K562 (cell line): Measurements from ENCODE around the gene PTH2. TPM values are rescaled to one million over a fixed set of nuclear protein-coding genes. Genes with fewer than 3 reads are reported as not detected.
A peak's percentile ranks its signal among the peaks of the same experiment; 100 is the strongest.

Source experiments
- ARNT ChIP-seq, 2 experiments: fragments of 450-650 bp; IDR thresholded peaks; 2 replicates each; pipeline ENCODE4 v1.6.1; 2016; ENCODE audit warnings: mild to moderate bottlenecking in 1 of 2
- ATF7 ChIP-seq: fragments of 450-650 bp; IDR thresholded peaks from 2 replicates; pipeline ENCODE4 v1.7.1; 2014; ENCODE audit warnings: mild to moderate bottlenecking, moderate library complexity
- HDAC2 ChIP-seq: fragments of 450-650 bp; IDR thresholded peaks from 2 replicates; pipeline ENCODE4 v1.6.1; 2016; ENCODE audit warnings: mild to moderate bottlenecking
- PCBP2 ChIP-seq: fragments of 200-400 bp; formaldehyde crosslinking; IDR thresholded peaks from 2 replicates; pipeline ENCODE4 v1.6.1; 2018; ENCODE audit warnings: low read length, low read depth, mild to moderate bottlenecking, moderate library complexity; ENCODE audit not compliant: poor library complexity, severe bottlenecking
- RHOXF2B ChIP-seq: fragments of 250-450 bp; sonication (Bioruptor Pico); conservative IDR thresholded peaks from 2 replicates; pipeline ENCODE4 v1.5.1; 2021
- SP1 ChIP-seq: sonication (generic); formaldehyde crosslinking; IDR thresholded peaks from 2 replicates; pipeline ENCODE4 v1.8.1; 2022; ENCODE audit warnings: mild to moderate bottlenecking, missing genetic modification reagents
- STAT6 ChIP-seq: sonication (generic); formaldehyde crosslinking; IDR thresholded peaks from 2 replicates; pipeline ENCODE4 v1.8.1; 2023; ENCODE audit warnings: mild to moderate bottlenecking, missing genetic modification reagents
- ZNF639 ChIP-seq, 2 experiments: fragments of 200-800 bp in 1 of 2; sonication (Bioruptor generic) in 1 of 2; sonication (generic) in 1 of 2; formaldehyde crosslinking in 1 of 2; IDR thresholded peaks in 1 of 2; conservative IDR thresholded peaks in 1 of 2; 2 replicates each; pipeline versions ENCODE4 v1.5.0 to v1.6.1; 2016 to 2020; ENCODE audit warnings: missing compliant biosample characterization in 1 of 2, missing genetic modification characterization in 1 of 2, missing genetic modification reagents in 1 of 2
- polyA plus RNA-seq, 8 experiments: library from polyadenylated mRNA; depleted of rRNA in 4 of 8; stranded (reverse) in 5 of 8; unstranded in 3 of 8; fragments of >200 nt; fragmentation: Nextera tagmentation in 2 of 8; fragmentation: Illumina TruSeq in 1 of 8; extraction: Ambion mirVana in 2 of 8; extraction: Trizol in 1 of 8; gene quantifications; 2 replicates each; pipeline versions ENCODE4 v1.2.1 to v1.2.3, GENCODE V29; 2011 to 2014; ENCODE audit warnings: inconsistent platforms in 1 of 8, missing spikeins in 1 of 8
- total RNA-seq, 7 experiments: library from RNA; depleted of rRNA in 6 of 7; stranded (reverse); fragments of >200 nt in 6 of 7; fragmentation: Illumina TruSeq in 2 of 7; extraction: Trizol in 2 of 7; gene quantifications; 2 replicates each; pipeline versions ENCODE4 v1.2.1 to v1.2.3, GENCODE V29; 2011 to 2021; ENCODE audit warnings: low replicate concordance in 1 of 7

Gene PTH2
- total and polyA plus RNA-seq, 9 of the 15 experiments (the other 6 are each of a cell fraction or from before 2014, with no cell fraction given), result 1.3 TPM; not detected in 8

DNA sequence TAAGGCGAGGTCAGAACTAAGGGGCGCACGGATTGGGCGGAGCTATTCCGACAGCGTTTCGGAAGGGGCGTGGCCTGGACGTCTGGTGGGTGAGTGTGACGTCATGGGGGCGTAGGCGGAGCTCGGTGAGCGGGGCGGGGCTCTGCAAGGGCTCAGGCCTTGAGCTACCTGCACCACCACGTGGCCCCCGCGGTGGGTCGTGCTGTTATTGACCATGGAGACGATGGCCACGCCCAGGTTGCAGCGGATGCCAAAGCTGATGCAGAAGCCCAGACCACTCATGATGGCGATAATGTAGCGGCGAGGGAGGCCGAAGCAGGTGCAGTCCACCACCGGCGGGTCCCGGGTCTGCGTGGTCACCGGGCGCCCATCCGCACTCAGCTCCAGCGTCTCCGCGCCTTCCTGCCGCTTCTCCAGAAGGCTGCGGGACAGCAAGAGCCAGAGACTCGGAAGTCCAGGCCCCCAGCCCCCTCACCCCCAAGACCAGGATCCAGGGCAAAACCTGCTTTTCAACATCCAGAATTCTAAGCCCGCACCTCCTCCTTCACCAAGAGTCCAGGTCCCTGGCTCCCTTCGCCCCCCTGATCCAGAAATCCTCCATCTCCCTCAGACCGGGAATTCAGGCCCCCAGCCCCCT, 13.3 kb upstream of the PTH2 start (continued):
- TF ChIP-seq STAT6 (CRISPR knock-in tag), result no peak
- no peak for TF ChIP-seq ARNT (IDR thresholded peaks at IDR 0.05)
- TF ChIP-seq PCBP2, result no peak
- TF ChIP-seq HDAC2, result no peak
- TF ChIP-seq RHOXF2B (CRISPR knock-in tag), result no peak
- TF ChIP-seq ATF7, result peak; percentile 98
- TF ChIP-seq ZNF639 (CRISPR knock-in tag; conservative IDR thresholded peaks at IDR 0.05 in 1 of 2, IDR thresholded peaks at IDR 0.05 in 1 of 2), result no peak
- TF ChIP-seq SP1 (CRISPR knock-in tag), result peak; percentile 87
